ENCODE results near the gene TCF4. TPM values are rescaled to one million over a fixed set of nuclear protein-coding genes. Genes with fewer than 3 reads are reported as not detected.

Gene TCF4
- 159 TPM for total RNA-seq
- long read RNA-seq, full-length matches to known transcripts, result 270 of 474 reads
- long read RNA-seq, partial matches to known transcripts, result 33 of 474 reads
- long read RNA-seq, other reads (novel, unspliced or antisense), result 171 of 474 reads

DNA sequence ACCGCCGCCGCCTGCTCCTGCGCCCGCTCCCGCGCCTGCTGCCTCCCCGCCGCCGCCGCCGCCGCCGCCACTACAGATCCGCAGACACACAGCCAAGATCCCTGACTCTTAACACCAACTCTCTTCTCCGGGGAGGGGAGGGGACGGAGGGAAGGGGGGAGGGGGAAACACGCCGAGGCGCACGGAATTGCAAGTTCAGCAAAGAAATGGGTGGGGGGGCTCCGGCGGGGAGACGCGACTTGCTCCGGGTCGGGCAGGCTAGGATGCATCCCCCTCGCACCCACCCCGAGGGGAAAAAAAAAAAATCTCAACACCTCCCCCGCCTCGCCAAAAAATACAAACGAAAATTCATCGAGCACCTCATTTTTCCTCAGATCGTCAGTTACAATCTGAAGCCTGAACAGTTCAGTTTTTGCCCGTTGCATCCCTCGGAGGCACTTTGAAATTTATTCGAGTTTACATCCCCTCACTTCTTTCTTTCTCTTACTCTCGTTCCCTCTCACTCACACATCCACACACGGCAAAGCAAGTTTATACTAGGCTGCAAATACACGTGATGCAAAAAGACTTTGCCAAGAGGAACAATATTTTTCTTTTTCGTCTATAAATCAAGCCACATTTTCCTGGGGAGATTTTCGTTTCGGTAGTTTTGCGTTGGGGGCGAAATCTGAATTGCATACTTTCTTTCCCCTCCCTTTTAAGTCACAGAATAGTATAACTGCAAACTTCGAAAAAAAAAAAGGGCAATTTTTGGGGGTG lies at the start of gene TCF4:
TSS of gene TCF4 (minus strand) at position 82 of the 759 bp plus-strand sequence. CDS start 1,076 bp downstream, outside the sequence.
- DNase-seq (ENCODE audit: low spot score), result no peak

DNA sequence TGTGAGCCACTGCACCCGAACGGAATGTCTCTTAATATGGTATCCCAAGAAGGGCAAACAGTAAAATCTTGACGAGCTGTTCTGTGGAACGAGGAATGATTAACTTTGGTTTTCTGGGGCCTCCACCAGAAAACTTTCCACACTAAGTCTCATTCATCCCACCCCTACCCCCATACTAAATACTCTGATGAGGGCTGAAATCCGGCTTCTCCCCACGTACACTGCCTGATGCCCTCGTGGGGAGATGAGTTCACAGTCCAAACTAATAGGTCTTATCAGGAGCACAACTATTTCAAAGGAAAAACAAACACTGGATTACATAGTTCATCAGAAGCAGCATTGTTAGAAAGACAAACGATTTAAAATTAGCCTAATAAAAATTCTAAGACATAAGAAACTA lies 49.2 kb upstream of the TCF4 start:
- DNase-seq (ENCODE audit: low spot score), result no peak

DNA sequence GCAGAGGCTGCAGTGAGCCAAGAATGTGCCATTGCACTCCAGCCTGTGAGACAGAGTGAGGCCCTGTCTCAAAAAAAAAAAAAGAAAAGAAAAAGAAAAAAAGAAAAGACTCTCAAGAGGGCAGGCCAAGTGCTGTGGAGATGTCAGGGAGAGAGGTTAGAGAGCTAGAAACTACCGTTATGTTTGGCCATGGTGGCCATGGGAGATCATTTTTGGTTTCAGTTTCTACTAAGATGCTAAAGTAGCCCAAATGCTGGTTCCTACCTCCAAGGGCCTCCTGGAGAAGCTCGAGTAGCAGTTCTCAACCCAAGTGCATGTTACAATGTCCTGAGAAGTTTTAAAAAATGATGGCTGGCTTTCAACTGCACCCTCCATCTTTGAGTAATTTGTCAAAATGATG lies 47.4 kb upstream of the TCF4 start:
- DNase-seq (ENCODE audit: low spot score), result no peak

DNA sequence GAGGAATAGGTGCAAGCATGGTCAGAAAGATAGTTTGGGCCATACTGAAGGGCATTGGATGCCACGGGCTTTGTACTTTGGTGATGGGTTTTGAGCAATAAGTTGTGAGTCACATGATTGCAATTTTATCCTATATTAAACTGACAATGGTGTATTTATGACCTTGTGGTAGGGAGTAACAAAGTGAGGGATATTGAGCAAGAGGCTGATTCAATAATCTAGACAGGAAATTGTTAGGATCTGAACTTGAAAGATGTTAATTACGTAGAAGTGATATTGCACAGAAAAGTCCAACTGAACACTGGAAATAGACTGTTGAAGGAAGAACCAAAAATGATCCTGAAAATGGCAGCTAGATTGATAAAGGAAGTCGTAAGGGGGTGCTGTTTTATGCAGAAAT lies 46.6 kb upstream of the TCF4 start:
- DNase-seq (ENCODE audit: low spot score), result no peak

DNA sequence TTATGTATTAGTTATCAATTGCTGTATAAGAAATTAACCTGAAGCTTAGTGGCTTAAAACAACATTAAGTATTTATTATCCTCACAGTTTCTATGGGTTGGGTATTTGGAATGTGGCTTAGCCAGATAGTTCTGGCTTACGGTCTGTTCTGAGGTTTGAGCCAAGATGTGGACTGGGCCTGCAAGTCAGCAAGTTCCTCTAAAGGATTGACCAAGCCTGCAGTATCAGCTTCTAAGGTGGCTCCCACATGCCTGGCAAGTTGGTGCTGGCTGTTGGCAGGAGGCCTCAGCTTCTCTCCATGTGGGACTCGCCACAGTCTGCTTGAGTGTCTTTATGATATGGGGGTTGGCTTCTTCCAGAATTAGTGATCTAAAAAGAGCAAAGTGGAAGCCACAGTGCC lies 45.0 kb upstream of the TCF4 start:
- DNase-seq (ENCODE audit: low spot score), result no peak

DNA sequence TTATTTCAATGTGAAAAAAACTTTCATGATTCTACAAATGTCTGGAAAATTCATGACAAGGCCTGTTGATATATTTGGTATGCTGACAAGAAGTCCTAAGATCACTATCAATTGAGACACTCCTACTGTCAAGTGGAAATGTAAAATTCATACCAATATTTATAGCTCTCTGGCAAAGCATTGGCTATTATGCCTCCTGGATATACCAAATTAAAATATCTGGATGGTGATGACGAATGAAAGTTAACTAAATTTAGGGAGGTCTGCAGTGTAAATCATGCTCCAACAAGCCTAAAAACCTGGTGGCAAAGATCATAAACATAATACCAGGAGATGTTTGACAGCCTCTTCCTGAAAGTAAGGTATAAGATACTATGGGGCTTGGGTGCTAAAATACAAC lies 41.1 kb upstream of the TCF4 start:
- DNase-seq (ENCODE audit: low spot score), result no peak

DNA sequence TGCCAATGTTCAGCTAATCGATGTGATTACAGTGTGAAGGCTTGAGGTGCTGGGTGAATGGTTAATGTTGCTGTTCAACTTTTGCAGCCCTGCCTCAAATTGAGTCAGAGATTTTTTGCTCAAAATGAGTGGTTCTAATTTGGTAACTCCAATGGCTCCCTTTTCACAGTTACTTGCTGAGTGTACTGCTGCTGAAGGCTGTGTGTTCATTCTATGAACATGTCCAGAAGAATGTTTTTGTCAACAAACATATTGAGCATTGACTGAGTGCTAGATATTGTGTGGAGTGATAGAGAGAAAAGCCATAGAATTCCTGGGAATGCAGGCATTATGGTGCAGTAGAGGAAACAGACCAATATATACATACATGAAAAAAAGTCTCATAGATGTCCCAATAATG lies 39.0 kb upstream of the TCF4 start:
- DNase-seq (ENCODE audit: low spot score), result no peak

DNA sequence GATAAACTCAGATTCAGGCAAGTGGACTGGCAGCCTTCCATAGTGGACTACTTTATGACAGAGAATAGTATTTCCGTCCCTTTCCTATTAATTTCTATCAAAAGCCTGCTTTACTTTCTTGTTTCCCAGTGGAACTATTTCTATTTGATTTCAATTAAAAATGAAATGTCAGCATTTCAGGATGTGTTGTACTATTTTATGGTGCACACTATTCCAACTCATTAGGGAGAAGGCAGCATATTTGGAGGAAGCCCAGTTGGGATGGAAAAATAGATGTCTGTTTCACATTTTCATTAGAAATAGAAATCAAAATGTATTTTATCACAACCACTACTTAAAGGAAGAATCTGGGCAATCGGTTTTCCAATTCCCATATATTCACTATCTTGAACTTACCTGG lies 37.9 kb upstream of the TCF4 start:
- DNase-seq (ENCODE audit: low spot score), result no peak

DNA sequence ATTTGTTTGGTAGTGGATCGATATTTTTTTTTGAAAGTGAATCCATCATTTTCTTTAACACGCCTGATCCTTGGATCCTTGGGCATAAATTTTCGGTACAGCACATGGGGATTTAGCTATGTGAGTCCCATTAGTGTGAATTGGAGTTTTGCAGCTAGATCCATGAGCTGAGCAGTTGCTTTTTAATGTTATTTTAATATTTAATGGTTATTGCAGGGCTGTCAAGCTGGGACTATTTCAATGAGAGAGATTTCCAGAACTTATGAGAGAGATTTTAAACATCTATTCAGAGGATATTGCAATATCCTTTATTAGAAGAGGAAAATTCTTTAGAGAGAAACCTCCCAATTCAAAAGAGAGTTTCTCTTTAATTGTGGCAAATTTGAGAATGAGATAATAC lies 35.6 kb upstream of the TCF4 start:
- DNase-seq (ENCODE audit: low spot score), result no peak

DNA sequence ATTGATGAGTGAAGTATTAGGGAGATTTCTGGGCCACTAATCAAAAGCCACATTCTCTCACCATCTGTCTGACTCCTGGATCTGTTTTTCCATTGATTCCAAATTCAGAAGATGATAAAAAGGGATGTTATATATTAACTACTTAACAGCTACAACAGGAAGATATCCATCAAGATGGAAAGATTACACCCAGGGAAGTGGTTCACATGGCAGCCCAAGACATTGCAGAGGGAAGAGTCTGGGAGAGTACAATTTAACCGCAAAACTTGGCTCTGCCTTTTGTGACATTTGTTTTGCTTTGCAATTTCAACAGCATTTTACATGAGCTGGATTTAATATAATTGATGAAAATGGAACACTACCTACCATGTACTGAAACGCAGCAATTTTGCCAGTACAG lies 22.5 kb upstream of the TCF4 start:
- no peak for DNase-seq (ENCODE audit: low spot score)

DNA sequence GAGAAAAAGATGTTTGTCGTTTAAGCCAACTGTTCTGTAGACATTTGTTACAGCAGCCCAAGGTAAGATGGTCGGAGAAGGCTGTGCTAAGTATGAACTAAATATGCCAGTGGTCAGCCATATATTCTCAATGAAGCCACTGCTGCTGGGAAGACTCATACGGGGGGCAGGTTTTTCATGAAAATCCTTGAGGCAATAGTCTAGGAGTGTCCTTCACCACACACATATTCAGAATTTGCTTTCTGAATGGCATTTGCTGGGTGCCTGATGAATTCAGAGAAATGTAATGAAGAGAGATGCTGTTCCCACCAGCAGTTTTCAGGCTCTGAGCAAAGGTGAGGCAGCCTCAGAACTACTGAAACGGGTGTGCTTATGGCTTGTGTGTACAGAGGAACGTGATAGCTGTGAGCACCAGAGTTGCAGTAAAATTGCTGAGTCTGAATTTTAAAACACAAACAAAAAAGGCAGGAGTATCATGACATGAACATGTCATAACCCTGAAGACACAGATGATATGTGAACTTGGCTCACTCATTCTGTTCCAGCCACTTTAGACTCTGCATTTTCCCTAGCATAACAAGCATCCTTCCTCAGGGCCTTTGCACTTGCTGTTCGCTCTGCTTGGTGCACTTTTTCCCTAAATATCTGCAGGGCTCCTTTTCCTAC lies 21.3 kb upstream of the TCF4 start:
- no peak for DNase-seq (ENCODE audit: low spot score)

DNA sequence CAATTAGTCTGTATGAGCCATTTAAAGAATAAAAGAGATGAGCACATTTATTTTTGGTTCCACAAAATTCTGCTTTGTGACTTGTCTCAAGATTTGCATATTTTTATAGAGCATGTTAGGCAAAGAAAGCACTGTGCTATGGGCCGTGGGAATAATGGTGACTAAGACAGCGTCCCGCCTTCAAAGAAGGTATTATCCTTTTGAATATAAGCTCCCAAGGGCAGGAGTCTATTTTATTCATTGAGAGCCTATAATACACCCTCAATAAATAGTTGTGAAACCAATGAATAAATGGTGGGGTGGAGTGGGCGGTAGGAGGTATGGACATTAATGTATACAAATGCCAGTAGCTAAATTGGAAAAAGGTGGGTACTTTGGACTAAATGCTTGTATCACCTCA lies 20.5 kb upstream of the TCF4 start:
- DNase-seq (ENCODE audit: low spot score), result no peak

DNA sequence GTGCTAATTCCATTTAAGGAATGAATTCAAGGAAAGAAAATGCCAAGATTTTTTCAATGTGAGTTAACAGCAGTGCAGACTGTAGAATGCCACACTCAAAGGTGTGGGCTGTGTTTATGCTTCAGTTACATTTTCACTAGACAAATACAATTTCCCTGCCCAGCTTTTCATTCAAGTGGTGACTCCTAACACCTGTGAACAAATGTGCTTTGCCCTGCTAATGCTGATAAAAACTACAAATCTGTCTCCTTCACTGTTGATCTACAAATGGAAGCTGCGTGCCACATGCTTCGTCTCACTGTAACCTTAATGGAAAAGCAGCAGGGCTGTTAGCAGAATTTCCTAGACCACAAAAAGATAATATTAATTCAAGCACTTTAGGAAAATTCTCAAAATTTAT lies 19.8 kb upstream of the TCF4 start:
- no peak for DNase-seq (ENCODE audit: low spot score)

DNA sequence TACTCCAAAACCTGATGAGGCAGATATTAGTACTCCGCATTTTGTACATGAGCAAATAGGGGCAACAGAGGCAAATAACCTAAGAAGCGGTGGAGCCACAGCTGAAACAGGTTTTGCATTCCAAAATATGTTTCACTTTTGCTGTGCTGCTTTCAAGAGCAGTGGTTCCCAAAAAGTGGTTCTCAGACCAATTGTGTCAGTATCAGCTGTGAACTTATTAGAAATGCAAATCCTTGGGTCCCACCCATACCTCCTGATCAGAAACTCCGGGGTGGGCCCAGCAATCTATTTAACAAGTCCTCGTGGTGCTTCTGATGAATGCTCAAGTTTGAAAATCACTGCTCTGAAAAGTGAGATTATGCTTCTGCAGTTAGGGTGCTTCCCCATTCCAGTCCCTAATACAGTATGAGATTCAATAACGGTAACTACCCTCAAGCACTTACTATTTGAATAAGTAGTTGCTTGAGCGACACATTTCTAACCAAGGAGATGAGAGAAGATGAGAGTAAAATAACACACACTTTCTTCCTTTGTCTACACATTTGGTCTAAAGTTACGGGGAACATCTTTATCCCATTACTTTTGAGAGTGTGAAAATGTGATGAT lies 17.8 kb upstream of the TCF4 start:
- no peak for DNase-seq (ENCODE audit: low spot score)

DNA sequence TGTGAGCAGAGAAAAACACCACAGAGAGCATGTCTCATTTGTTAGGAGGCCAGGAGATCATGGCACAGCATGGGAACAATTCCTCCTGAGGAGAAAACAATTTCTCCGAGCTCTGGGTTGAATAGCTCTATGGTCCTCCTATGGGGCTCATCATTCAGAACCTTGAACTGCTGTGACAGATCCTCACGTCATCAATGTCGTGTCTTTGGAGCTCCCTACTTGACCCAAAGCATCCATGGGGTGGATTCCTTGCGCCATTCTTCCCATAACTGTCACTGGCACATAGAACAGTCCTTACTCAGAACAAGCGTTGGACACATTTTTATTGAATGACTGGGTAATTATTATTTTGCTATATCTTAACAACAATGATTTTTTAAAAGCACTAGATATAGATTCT lies 15.8 kb upstream of the TCF4 start:
- DNase-seq (ENCODE audit: low spot score), result no peak

DNA sequence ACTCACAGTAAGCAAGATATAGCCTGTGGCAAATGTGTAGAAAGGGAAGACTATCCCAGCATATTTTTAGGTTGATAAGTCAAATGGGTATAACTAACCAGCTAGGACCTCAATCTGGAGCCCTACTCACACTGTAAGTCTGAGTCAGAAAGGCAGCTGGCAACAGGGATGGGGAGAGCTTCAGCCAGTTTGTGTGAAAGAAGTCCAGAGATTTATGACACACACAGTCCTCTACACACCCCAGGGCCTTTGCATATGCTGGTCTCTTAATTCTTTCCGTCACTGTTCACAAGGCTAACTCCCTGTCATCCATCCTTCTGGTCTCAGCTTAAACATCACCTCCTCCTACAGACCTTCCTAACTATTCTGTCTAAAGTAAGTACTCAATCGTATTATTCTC lies 5.9 kb upstream of the TCF4 start:
- no peak for DNase-seq (ENCODE audit: low spot score)

DNA sequence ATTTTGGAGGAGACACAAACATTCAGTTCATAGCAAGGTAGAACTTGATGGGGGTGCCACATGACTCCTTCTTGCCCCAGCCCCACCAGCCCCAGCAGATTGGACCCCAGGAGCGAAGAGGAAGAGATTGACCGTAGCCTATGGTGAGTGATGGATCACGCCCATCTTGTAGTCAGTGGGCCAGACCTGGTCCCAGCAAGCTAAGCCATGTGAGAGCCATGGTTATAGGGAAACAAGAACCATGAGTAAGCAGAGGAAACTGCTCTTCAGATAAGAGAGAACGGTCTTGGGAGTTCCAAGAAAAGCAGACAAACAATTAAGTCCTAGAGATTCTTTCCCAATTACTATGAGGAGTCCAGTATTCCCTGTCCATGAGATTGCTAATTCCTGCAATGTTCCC lies 4.6 kb upstream of the TCF4 start:
- no peak for DNase-seq (ENCODE audit: low spot score)

DNA sequence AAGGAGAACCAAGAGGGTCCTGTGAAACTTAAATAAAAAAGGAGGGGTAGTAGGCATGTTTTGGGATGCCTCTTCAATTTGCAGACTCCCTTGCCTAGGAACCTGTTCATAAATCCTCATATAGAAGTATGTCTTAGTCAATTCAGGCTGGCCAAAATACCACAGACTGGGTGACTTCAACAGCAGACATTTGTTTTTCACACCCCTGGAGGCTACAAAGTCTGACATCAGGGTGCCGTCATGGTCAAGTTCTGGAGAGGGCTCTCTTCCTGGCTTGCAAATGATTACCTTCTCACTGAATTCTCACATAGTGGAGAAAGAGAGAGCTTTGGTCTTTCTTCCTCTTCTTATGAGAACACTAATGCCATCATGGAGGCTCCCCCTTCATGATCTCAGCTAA lies 4.1 kb upstream of the TCF4 start:
- no peak for DNase-seq (ENCODE audit: low spot score)

DNA sequence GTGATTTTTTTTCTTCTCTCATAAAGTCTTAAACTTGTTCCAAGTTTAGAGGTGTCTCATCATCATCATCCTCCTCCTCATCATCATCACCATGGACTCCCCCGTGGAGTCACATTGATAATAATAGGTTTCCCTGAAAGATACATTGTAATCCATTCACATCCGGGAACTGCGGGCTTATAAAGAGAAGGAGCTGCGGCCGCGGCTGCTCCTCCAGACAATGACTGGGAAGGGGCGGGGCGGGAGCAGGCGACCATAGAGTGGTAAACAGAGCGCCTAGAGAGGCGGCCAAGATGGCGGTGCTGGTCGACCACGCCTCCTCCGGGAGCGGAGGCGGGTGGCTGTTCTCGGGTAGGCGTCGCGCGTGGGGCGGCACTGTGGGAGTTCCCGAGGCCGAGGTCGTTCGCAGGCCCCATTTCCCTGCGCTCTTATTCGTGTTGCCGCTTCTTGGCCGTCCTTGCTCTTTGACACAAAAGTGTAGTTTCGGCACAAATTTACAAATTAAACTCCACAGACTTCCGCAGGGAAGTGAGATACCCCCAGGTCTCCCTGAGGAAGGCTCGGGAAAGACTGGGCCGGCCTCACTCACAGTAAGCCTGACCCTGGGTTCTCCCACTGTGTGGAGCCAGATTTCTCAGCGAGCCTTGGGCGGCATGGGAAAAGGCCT lies 1.8 kb upstream of the TCF4 start:
- DNase-seq (ENCODE audit: low spot score), result peak; percentile 98

DNA sequence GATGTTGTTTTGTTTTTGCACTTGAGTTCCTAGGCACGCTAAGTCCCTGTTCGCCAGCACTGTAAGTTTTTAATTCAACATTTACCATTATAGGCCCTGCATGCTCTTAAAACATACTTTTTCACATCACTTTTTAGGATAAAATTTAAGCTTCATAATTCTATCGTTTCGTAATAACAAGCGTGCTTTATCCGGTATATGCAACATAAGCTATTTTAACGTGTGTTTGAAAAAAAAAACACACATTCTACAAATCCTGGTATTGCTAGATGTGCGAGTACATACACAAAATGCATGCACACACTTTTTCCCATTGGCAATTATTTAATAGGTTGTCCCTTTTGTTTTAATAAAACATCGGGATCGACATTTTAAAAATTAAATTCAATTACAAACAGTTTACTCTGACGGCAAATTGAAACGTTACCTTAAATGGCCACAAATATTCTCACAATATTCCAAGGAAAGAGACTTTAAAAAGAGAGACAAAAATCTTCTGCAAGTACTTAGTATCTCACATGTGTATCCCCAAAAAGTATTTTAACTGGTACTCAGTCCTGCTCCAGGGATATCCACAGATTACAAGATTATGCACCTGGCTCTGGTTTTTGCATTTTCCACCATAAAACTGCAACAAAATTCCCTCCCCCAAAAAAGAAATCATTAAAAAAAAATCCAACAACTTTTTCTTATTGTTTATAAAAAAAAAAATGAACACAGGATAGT lies 1.0 kb upstream of the TCF4 start:
- DNase-seq (ENCODE audit: low spot score), result no peak

DNA sequence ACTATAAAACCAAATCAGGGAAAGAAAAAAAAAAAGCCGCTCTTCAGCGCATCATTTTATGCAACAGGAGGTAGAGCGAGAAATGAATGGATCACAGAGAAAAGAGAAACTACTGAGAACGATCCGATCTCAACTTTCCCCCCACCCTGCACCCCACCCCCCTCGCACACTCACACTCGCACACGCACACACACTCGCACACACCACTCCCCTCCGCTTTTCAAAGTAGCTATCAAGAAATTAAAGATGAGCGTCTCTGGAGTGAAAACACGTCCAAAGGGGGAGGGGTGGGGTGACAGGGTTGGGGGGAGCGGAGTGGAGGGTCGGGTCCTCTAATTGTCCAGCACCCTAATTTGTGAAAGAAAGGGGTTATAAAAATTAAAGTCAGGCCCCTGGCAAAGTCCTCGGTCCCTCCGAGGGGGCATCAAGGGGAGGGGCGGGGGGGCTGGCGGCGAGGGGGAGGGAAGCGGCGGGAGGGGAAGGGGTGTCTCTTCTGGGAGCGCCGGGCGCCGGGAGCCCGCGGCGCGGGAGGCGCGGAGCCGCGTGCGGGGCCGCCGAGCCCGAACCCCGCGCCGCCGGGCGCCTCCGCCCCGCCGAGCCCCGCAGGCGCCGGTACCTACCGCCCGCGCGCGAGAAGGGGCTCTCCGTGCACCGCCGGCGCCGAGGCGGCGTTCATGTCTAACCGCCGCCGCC lies 428 bp downstream of the TCF4 start:
- no peak for DNase-seq (ENCODE audit: low spot score)
